A549 treated with AZD2906 at 1 μM for 4 hours (cell line): Measurements from ENCODE around the gene CNTRL. TPM values are rescaled to one million over a fixed set of nuclear protein-coding genes. Genes with fewer than 3 reads are reported as not detected.

Source experiments
- total RNA-seq: library from RNA; stranded (reverse); fragments of 200-300 nt; extraction: Qiagen RNA extraction; gene quantifications from 5 replicates; pipeline ENCODE4 v1.2.3, GENCODE V29; 2022

The CNTRL gene
- 4.3 to 6.7 TPM (median 5.5 TPM) in 5 replicates for total RNA-seq

GRCh38 chr9:121074370-121075250 is at the start of gene CNTRL:
Gene CNTRL (plus strand): TSS chr9:121074955. CDS start chr9:121088327, 13,372 bp downstream.

GRCh38 chr9:121050128-121050988 is 24.4 kb upstream of the CNTRL start, which contains the start of gene C5:
Gene C5 (minus strand): TSS chr9:121050275. CDS start chr9:121050246, 29 bp downstream.

GRCh38 chr9:121201738-121202533 is 127.2 kb downstream of the CNTRL start, which contains the start of gene RAB14:
Gene RAB14 (minus strand): TSS chr9:121201869. CDS start chr9:121193412, 8,457 bp downstream.

Other genes with a start within 250 kb of the CNTRL start
- 26.2 to 38.5 TPM (median 26.4 TPM) in 5 replicates for gene PSMD5, start 232.0 kb upstream of the CNTRL start, total RNA-seq
- 89.0 to 135 TPM (median 124 TPM) in 5 replicates for gene PHF19, start 197.8 kb upstream of the CNTRL start, total RNA-seq
- 1.6 to 2.3 TPM (median 1.9 TPM) in 5 replicates for gene TRAF1, start 148.2 kb upstream of the CNTRL start, total RNA-seq
- gene C5, start 24.7 kb upstream of the CNTRL start, total RNA-seq, result 10.8 to 13.7 TPM (median 11.3 TPM) in 5 replicates
- gene RAB14, start 126.9 kb downstream of the CNTRL start, total RNA-seq, result 48.9 to 52.9 TPM (median 50.1 TPM) in 5 replicates
- 81.3 to 97.6 TPM (median 89.3 TPM) in 5 replicates for gene GSN, start 193.2 kb downstream of the CNTRL start, total RNA-seq